ENCODE data around the gene HCN2. TPM values are rescaled to one million over a fixed set of nuclear protein-coding genes. Genes with fewer than 3 reads are reported as not detected.
"Not testable (repeated sequence)": the region's sequence is repeated elsewhere in the genome, so short reads cannot be mapped to it uniquely, and the experiment has no call there.

Gene HCN2
- total RNA-seq, 1 donor from 2014 or later, result 0.84 TPM

DNA sequence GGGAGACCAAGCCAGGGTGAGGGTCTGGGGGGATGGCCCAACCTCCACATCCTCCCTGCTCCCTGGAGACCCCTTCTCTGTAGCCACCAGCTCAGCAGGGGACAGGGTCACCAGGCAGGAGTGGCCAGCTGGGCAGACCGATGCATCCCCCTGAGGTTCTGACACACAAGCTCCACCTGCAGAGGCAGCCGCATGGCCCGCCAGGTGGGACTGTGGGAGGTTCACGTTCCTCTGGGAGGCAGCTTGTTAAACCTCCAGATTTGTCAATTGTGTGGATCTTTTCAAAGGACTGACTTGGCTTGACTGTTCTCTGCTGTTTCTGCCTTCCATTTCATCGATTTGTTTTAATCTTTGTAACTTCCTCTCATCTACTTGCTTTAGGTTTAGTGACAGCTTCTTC lies 35.6 kb downstream of the HCN2 start:
- Mint-ChIP-seq H3K27ac (ENCODE audit: unreplicated experiment) (no peak overlapping the region), H3K27me3 (ENCODE audit: low read depth) (no peaks in the 10 kb centered on the region)
- TF ChIP-seq, protein P1, sequence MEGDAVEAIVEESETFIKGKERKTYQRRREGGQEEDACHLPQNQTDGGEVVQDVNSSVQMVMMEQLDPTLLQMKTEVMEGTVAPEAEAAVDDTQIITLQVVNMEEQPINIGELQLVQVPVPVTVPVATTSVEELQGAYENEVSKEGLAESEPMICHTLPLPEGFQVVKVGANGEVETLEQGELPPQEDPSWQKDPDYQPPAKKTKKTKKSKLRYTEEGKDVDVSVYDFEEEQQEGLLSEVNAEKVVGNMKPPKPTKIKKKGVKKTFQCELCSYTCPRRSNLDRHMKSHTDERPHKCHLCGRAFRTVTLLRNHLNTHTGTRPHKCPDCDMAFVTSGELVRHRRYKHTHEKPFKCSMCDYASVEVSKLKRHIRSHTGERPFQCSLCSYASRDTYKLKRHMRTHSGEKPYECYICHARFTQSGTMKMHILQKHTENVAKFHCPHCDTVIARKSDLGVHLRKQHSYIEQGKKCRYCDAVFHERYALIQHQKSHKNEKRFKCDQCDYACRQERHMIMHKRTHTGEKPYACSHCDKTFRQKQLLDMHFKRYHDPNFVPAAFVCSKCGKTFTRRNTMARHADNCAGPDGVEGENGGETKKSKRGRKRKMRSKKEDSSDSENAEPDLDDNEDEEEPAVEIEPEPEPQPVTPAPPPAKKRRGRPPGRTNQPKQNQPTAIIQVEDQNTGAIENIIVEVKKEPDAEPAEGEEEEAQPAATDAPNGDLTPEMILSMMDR (conservative IDR thresholded peaks at IDR 0.05), result no peak

DNA sequence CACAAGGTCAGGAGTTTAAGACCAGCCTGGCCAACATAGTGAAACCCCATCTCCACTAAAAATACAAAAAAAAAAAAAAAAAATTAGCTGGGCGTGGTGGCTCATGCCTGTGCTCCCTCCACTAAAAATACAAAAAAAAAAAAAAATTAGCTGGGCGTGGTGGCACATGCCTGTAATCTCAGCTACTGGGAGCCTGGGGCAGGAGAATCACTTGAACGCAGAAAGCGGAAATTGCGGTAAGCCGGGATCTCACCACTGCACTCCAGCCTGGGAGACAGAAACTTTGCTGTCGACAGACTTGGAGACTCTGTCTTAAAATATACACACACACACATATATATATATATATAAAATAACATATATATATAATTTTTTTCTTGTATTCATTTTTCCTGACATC lies 36.9 kb downstream of the HCN2 start:
- peaks cover 12% of the 10 kb centered on the region for H3K4me1 Mint-ChIP-seq
- H3K4me3 Mint-ChIP-seq; H3K36me3 Mint-ChIP-seq (ENCODE audit: low read depth); H3K27ac Mint-ChIP-seq (ENCODE audit: unreplicated experiment); H3K27me3 Mint-ChIP-seq (ENCODE audit: low read depth); DNase-seq (ENCODE audit: low read depth, low spot score); H3K9me3 Mint-ChIP-seq: not testable (repeated sequence)

More for the DNA sequence above, 35.6 kb downstream of the HCN2 start:
- Mint-ChIP-seq H3K4me1 (peaks cover 12% of the 10 kb centered on the region), H3K4me3 (peak overlapping the region; percentile 41), H3K36me3 (ENCODE audit: low read depth) (peaks cover 8% of the 10 kb centered on the region), H3K9me3 (no peaks in the 10 kb centered on the region)
- no peak for DNase-seq (ENCODE audit: low read depth, low spot score)

DNA sequence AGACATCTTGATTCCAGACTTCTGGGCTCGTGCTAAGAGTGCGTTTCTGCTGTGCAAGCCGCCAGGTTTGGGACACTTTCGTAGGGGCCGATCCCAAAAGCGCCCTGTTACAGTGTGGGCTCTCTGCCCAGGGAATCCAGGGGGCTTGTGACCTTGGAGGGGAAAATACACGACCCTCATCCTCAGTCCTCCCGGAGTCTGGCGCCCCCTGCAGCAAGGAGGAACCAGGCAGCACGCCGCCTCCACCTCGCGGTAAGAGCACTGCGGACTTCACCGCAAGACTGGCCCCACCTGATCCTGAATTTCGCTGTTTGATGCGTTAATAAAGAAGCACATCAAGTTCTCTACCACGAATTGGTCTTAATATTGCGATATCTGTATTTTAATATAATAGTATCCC lies 38.5 kb downstream of the HCN2 start:
- DNase-seq (ENCODE audit: low read depth, low spot score), result no peak
- H3K27me3 Mint-ChIP-seq (ENCODE audit: low read depth), result no peaks in the 10 kb centered on the region
- peaks cover 12% of the 10 kb centered on the region for H3K4me1 Mint-ChIP-seq
- H3K36me3 Mint-ChIP-seq (ENCODE audit: low read depth), result peaks cover 8% of the 10 kb centered on the region
- no peak overlapping the region for H3K4me3 Mint-ChIP-seq
- peak overlapping the region; percentile 83 for H3K27ac Mint-ChIP-seq (ENCODE audit: unreplicated experiment)
- TF ChIP-seq, protein P1 (conservative IDR thresholded peaks at IDR 0.05), result peak; percentile 46
- H3K9me3 Mint-ChIP-seq, result no peaks in the 10 kb centered on the region

DNA sequence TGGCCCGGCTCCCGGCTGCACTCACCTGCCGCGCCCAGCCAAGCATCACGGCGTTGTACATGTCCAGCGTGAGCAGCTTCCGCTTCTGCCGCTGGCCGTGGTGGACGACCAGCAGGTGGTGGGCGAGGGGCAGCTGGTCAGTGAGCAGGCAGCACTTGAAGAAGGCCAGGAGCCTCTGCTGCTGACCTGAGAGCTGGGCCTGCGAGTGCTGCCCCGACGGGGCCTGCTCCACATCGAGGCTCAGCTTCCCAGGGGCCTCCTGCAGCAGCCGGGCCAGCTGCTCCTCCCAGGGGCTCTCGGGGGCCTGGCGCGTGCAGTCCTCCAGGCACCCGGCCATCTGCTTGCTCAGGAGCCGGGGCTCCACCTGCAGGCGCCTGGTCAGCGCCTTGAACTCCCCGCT lies 39.8 kb downstream of the HCN2 start:
- not testable (repeated sequence) for H3K36me3 Mint-ChIP-seq (ENCODE audit: low read depth); DNase-seq (ENCODE audit: low read depth, low spot score); H3K27ac Mint-ChIP-seq (ENCODE audit: unreplicated experiment); H3K9me3 Mint-ChIP-seq; H3K4me3 Mint-ChIP-seq; H3K27me3 Mint-ChIP-seq (ENCODE audit: low read depth)
- H3K4me1 Mint-ChIP-seq, result peaks cover 22% of the 10 kb centered on the region

DNA sequence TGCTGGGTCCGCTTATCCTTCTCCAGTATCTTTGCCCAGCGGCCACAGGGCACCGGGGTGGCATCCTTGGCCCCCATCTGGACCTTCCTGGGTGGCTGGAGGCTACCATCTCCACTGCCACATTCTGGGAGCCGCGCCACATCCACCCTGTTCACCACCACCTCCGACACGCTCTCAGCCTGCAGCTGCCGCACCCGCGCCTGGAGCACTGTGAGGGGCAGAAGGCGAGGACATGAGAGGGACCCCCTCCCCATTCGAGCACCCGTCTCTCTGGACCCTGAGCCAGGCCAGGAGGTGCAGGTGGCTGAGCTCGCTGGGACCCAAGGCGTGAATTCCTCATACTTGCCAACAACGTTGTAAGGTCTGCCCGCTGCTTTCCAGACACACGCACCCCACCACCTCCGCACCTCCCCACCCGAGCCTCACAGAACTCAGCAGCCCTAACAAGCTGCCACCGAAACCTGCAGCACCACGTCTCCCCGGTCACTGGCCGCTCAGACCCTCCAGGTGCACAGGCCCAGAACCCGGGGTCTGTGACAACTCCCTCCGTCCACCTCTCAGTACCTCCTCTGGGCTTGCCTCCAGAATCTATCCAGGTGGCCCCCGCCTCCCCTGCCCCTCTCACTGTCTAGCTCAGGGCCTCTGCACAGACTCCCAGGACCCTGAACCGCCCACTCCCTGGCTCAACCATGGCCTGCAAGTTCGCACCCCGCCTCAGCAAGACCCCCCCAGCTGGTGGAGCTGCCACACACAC lies 40.5 kb downstream of the HCN2 start:
- TF ChIP-seq, protein P1 (conservative IDR thresholded peaks at IDR 0.05), result no peak
- Mint-ChIP-seq H3K4me3 (peak overlapping the region; percentile 56), H3K4me1 (peaks cover 22% of the 10 kb centered on the region), H3K27me3 (ENCODE audit: low read depth) (peaks cover 2% of the 10 kb centered on the region), H3K9me3 (no peaks in the 10 kb centered on the region), H3K27ac (ENCODE audit: unreplicated experiment) (no peak overlapping the region), H3K36me3 (ENCODE audit: low read depth) (peaks cover 8% of the 10 kb centered on the region)
- DNase-seq (ENCODE audit: low read depth, low spot score), result no peak

DNA sequence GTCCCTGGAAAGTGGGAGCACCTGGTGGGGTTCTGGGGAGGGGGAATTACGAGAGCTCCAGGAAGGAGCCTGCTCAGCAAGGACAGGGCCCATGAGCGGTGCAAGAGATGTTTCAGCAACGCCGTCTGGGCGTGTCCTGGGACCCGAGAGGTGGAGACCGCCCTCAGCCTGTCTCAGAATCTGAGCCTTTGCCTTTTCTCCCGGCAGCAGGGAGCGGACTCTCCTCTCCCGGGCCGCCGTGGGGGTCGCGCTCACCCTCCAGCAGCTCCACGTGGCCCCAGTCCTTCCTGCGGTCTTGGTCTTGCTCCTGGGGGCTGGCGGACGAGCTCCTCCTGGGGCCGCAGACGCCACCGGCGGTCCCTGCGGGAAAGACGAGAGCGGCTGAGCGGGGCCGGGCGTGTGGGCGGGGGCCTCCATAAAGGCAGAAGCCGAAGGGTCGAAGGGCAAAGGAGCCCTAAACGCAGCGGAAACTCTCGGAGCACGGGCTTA lies 42.9 kb downstream of the HCN2 start:
- peak overlapping the region; percentile 98 for H3K27ac Mint-ChIP-seq (ENCODE audit: unreplicated experiment)
- peaks cover 15% of the 10 kb centered on the region for H3K4me1 Mint-ChIP-seq
- H3K36me3 Mint-ChIP-seq (ENCODE audit: low read depth), result peaks cover 3% of the 10 kb centered on the region
- TF ChIP-seq, protein P1 (conservative IDR thresholded peaks at IDR 0.05), result no peak
- no peaks in the 10 kb centered on the region for H3K9me3 Mint-ChIP-seq
- peak; percentile 52 for DNase-seq (ENCODE audit: low read depth, low spot score)
- peaks cover 4% of the 10 kb centered on the region for H3K27me3 Mint-ChIP-seq (ENCODE audit: low read depth)
- peak overlapping the region; percentile 97 for H3K4me3 Mint-ChIP-seq

Measured in neural crest cell (in vitro differentiated cells).